Measurements from ENCODE around the gene NFKBIE. TPM values are rescaled to one million over a fixed set of nuclear protein-coding genes. Genes with fewer than 3 reads are reported as not detected.

The NFKBIE gene
- total and polyA plus RNA-seq, 4 donors, result 3.7 to 4.9 (median 4.7) TPM

DNA sequence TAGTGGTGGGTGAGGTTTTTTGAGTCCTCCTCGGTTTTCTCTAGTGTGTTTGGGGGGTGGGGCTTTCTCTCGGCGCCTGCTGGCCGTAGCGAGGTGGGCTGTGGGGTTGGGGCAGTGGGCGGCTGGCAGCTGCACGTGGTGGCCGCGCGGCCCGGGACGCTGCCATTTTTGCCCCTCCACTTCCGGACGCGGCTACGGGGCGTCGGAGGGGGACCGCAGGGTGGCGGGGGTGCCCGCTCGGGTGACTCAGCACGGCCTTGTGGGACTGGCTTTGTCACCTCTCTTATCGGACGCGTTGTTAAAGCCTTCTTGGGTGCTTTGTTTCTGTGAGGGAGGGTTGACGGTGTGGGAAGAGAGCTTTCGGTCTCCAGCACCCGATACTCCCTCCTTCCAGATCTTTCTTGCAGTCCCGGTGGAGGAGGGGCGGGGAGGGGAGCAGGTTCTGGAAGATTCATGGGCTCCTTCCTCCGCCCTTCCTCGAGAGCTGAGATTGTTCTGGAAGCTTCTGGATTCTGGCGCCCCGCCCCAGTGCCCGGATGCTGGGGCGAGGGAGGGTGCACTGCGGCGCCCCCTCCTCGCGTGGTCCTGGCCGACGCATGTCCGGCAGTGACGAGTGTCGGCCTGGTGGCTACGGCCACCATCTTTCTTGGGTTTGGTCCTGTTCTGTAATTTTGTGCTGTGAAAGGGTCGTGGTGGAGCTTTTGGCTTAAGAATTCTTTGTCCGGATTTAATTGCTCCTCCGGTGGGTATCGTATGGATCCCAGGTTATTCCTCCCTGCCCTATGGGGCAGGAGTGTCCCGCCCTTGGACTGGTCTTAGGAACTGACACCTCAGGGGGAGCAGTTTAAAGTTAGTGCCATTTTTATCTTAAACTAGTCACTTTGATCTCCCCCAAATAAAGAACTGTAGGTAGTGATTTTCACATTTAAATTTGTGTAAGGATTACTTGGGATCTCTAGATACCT lies 17.7 kb downstream of the NFKBIE start:
- TF ChIP-seq YY1 (IDR thresholded peaks at IDR 0.05) (peak; percentile 85), HNF4A (conservative IDR thresholded peaks at IDR 0.05) (peak in 1 of 2 donors; percentile 5), EGR1 (IDR thresholded peaks at IDR 0.05; ENCODE audit: low read depth in 2 of 2) (no peak), GABPA (IDR thresholded peaks at IDR 0.05 in 1 of 2, conservative IDR thresholded peaks at IDR 0.05 in 1 of 2) (peak in 1 of 2 donors; percentile 6)

GRCh38 chr6:44246663-44247337 lies 18.6 kb downstream of the NFKBIE start, which contains the start of gene HSP90AB1:
Gene HSP90AB1 (plus strand): TSS chr6:44247101. CDS start chr6:44248630, 1,529 bp downstream.
- Histone ChIP-seq H3K27ac (ENCODE audit: low read depth in 1 of 2, low read length in 2 of 2) (peak within 1 kb of the TSS; percentile 99 to 100), H3K27me3 (ENCODE audit: control insufficient read depth in 4 of 4, insufficient read depth in 4 of 4, low read length in 3 of 4) (no peaks in the 10 kb centered on the region), H3K4me1 (ENCODE audit: control insufficient read depth in 4 of 4, insufficient read depth in 4 of 4, low read length in 3 of 4) (peaks cover 5 to 25% (median 21%) of the 10 kb centered on the region in 4 donors), H3K36me3 (ENCODE audit: control insufficient read depth in 4 of 4, insufficient read depth in 3 of 4, low read depth in 1 of 4, low read length in 3 of 4) (peaks cover 2 to 31% (median 26%) of the 10 kb centered on the region in 4 donors), H3K9me3 (ENCODE audit: control insufficient read depth in 4 of 4, low read length in 3 of 4) (no peaks in the 10 kb centered on the region), H3K9ac (ENCODE audit: low read depth in 1 of 2, low read length in 2 of 2) (peak within 1 kb of the TSS; percentile 93 to 100), H3K4me3 (ENCODE audit: low read depth in 1 of 3, low read length in 3 of 3) (peak within 1 kb of the TSS; percentile 74 to 88 (median 83))
- TF ChIP-seq HNF4G (IDR thresholded peaks at IDR 0.05) (no peak), EGR1 (IDR thresholded peaks at IDR 0.05; ENCODE audit: low read depth in 2 of 2) (peak; percentile 98 to 99), JUND (IDR thresholded peaks at IDR 0.05) (peak; percentile 57 to 72), ATF3 (IDR thresholded peaks at IDR 0.05) (peak; percentile 54), TAF1 (conservative IDR thresholded peaks at IDR 0.05) (peak; percentile 100), CTCF (IDR thresholded peaks at IDR 0.05; ENCODE audit: low read depth, low read length, missing input control) (no peak), HNF4A (conservative IDR thresholded peaks at IDR 0.05) (peak; percentile 12 to 18), RAD21 (IDR thresholded peaks at IDR 0.05) (peak in 1 of 2 donors; percentile 13), FOXA1 (IDR thresholded peaks at IDR 0.05) (no peak), SP1 (IDR thresholded peaks at IDR 0.05) (peak; percentile 77), NR2F2 (IDR thresholded peaks at IDR 0.05) (peak; percentile 19), GABPA (IDR thresholded peaks at IDR 0.05 in 1 of 2, conservative IDR thresholded peaks at IDR 0.05 in 1 of 2) (no peak), RXRA (IDR thresholded peaks at IDR 0.05) (peak; percentile 24 to 33), FOXA2 (IDR thresholded peaks at IDR 0.05) (peak; percentile 29), YY1 (IDR thresholded peaks at IDR 0.05) (peak; percentile 13)
- TF ChIP-seq, protein P1, sequence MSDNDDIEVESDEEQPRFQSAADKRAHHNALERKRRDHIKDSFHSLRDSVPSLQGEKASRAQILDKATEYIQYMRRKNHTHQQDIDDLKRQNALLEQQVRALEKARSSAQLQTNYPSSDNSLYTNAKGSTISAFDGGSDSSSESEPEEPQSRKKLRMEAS (IDR thresholded peaks at IDR 0.05), result peak; percentile 98
- TF ChIP-seq, protein P2, sequence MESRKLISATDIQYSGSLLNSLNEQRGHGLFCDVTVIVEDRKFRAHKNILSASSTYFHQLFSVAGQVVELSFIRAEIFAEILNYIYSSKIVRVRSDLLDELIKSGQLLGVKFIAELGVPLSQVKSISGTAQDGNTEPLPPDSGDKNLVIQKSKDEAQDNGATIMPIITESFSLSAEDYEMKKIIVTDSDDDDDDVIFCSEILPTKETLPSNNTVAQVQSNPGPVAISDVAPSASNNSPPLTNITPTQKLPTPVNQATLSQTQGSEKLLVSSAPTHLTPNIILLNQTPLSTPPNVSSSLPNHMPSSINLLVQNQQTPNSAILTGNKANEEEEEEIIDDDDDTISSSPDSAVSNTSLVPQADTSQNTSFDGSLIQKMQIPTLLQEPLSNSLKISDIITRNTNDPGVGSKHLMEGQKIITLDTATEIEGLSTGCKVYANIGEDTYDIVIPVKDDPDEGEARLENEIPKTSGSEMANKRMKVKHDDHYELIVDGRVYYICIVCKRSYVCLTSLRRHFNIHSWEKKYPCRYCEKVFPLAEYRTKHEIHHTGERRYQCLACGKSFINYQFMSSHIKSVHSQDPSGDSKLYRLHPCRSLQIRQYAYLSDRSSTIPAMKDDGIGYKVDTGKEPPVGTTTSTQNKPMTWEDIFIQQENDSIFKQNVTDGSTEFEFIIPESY (IDR thresholded peaks at IDR 0.05), result peak; percentile 68
- TF ChIP-seq, protein P3, sequence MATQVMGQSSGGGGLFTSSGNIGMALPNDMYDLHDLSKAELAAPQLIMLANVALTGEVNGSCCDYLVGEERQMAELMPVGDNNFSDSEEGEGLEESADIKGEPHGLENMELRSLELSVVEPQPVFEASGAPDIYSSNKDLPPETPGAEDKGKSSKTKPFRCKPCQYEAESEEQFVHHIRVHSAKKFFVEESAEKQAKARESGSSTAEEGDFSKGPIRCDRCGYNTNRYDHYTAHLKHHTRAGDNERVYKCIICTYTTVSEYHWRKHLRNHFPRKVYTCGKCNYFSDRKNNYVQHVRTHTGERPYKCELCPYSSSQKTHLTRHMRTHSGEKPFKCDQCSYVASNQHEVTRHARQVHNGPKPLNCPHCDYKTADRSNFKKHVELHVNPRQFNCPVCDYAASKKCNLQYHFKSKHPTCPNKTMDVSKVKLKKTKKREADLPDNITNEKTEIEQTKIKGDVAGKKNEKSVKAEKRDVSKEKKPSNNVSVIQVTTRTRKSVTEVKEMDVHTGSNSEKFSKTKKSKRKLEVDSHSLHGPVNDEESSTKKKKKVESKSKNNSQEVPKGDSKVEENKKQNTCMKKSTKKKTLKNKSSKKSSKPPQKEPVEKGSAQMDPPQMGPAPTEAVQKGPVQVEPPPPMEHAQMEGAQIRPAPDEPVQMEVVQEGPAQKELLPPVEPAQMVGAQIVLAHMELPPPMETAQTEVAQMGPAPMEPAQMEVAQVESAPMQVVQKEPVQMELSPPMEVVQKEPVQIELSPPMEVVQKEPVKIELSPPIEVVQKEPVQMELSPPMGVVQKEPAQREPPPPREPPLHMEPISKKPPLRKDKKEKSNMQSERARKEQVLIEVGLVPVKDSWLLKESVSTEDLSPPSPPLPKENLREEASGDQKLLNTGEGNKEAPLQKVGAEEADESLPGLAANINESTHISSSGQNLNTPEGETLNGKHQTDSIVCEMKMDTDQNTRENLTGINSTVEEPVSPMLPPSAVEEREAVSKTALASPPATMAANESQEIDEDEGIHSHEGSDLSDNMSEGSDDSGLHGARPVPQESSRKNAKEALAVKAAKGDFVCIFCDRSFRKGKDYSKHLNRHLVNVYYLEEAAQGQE (IDR thresholded peaks at IDR 0.05), result peak; percentile 97
- peak; percentile 94 for DNase-seq (ENCODE audit: low spot score)
- under 1% methylated on average over 34 of the region's 34 CpGs for WGBS

More for the DNA sequence above, 17.7 kb downstream of the NFKBIE start:
- Histone ChIP-seq H3K27ac (ENCODE audit: low read depth in 1 of 2, low read length in 2 of 2) (peak overlapping the region; percentile 99 to 100), H3K9ac (ENCODE audit: low read depth in 1 of 2, low read length in 2 of 2) (peak overlapping the region; percentile 93 to 100), H3K4me3 (ENCODE audit: low read depth in 1 of 3, low read length in 3 of 3) (peak overlapping the region; percentile 74 to 88 (median 83)), H3K36me3 (ENCODE audit: control insufficient read depth in 4 of 4, insufficient read depth in 3 of 4, low read depth in 1 of 4, low read length in 3 of 4) (peaks cover 6 to 38% (median 33%) of the 10 kb centered on the region in 4 donors), H3K27me3 (ENCODE audit: control insufficient read depth in 4 of 4, insufficient read depth in 4 of 4, low read length in 3 of 4) (no peaks in the 10 kb centered on the region), H3K9me3 (ENCODE audit: control insufficient read depth in 4 of 4, low read length in 3 of 4) (no peaks in the 10 kb centered on the region), H3K4me1 (ENCODE audit: control insufficient read depth in 4 of 4, insufficient read depth in 4 of 4, low read length in 3 of 4) (peaks cover 5 to 27% (median 21%) of the 10 kb centered on the region in 4 donors)
- DNase-seq (ENCODE audit: low spot score), result peak; percentile 79
- under 1% methylated on average over 52 of the region's 52 CpGs for WGBS

All from liver (tissue), 9 donors.